HG03045 (cell line): ENCODE results near the gene FAM53C.
"Not testable (repeated sequence)": the region's sequence is repeated elsewhere in the genome, so short reads cannot be mapped to it uniquely, and the experiment has no call there.

Experiments
- ATAC-seq: cut with Tn5 transposase; IDR thresholded peaks from one replicate; pipeline ENCODE4 v1.9.1; 2021; ENCODE audit warnings: mild to moderate bottlenecking, moderate library complexity; ENCODE audit not compliant: unreplicated experiment

Gene FAM53C

DNA sequence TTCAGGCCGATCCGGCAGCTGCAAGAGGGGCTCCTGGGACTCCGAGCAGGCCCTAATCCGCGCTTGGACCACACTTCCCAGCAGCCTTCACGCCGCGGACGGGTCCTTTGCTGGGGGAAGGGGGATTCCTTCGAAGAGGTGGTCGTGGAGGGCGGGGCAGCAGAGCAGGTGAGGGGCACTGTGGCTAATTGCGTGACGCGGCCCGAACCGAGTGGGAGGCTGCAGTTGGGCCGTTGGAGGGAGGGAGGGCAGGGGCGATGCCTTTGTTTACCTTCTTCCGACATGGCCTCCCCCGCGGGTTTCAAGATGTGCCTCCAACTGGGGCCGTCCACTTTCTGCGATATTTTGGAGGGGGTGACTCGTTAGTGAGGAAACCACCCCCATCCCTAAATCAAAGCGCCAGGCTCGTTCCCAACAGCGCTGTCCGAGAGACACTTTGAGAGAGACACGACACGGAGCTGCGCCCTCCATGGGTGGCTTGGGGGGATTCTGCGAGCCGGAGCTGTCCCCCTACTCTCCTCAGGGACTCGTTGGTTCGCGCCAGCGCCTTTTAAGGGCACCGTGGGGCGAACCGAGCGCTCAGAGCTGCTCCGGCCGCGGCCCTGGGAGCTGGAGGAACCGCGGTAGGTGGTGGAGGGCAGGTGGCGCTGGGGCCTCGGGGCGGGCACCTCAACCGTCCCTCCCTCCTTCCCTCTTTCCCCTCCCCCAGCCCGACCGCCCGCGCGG lies at the start of gene FAM53C:
Gene FAM53C (plus strand): TSS at position 582 of the 726 bp plus-strand sequence. CDS start 3,070 bp downstream, outside the sequence.
- peak; percentile 85 for ATAC-seq

GRCh38 chr5:138289296-138289695 lies 48.8 kb upstream of the FAM53C start:
- no peak for ATAC-seq

DNA sequence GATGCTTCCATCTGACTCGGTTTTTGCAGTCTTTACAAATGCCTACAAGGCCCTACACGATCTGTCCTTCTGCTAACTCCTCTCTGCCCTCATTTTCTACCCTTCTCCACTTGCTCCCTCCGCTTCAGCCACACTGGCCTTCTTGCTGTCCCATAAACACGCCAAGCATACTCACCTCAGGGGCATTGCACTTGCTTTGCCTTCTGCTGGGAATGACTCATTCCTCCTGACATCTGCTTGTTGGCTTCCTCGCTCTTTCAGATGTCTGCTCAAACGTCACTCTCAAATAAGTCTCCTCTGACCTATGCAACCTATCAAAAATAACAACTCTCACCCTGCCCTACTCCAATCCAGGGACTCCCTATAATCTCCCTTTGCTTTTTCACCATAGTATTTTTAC lies 34.7 kb upstream of the FAM53C start:
- no peak for ATAC-seq

GRCh38 chr5:138305797-138306196 lies 32.3 kb upstream of the FAM53C start:
- no peak for ATAC-seq

DNA sequence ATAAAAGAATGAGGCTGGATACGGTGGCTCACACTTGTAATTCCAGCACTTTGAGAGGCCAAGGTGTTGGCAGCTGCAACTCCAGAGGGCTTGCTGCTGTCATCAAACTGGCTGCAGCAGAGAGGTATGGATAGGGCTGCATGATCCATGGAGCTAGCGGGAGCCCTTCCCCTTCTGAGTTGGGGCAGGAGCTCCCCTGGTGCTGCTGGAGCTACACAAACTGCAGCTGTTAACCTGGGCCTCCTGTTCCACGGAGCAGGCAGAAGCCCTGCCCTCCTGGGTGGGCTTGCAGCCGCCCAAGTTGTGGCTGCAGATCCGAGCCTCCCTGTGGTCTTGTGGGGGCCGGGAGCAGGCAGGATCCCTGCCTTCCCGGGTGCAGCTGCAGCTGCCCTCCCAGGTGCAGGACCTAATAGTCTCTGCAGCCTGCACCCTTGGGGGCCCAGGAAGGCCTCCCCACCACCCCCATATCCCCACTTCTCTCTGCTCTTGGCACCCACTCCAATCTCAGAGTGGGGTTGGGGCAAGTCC lies 22.3 kb upstream of the FAM53C start:
- no peak for ATAC-seq

GRCh38 chr5:138316355-138316754 lies 21.7 kb upstream of the FAM53C start:
- no peak for ATAC-seq

DNA sequence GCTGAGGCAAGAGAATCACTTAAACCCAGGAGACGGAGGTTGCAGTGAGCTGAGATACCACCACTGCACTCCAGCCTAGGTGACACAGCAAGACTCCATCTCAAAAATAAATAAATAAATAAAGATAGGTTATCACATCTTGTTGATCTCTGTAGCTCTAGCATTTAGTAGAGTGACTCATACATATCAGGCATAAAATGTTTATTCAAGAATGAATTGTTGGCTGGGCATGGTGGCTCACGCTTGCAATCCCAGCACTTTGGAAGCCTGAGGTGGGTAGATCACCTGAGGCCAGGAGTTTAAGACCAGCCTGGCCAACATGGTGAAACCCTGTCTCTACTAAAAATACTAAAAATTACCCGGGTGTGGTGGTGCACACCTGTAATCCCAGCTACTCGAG lies 19.9 kb upstream of the FAM53C start:
- ATAC-seq: not testable (repeated sequence)

GRCh38 chr5:138330813-138331448 lies 7.1 kb upstream of the FAM53C start:
- no peak for ATAC-seq

DNA sequence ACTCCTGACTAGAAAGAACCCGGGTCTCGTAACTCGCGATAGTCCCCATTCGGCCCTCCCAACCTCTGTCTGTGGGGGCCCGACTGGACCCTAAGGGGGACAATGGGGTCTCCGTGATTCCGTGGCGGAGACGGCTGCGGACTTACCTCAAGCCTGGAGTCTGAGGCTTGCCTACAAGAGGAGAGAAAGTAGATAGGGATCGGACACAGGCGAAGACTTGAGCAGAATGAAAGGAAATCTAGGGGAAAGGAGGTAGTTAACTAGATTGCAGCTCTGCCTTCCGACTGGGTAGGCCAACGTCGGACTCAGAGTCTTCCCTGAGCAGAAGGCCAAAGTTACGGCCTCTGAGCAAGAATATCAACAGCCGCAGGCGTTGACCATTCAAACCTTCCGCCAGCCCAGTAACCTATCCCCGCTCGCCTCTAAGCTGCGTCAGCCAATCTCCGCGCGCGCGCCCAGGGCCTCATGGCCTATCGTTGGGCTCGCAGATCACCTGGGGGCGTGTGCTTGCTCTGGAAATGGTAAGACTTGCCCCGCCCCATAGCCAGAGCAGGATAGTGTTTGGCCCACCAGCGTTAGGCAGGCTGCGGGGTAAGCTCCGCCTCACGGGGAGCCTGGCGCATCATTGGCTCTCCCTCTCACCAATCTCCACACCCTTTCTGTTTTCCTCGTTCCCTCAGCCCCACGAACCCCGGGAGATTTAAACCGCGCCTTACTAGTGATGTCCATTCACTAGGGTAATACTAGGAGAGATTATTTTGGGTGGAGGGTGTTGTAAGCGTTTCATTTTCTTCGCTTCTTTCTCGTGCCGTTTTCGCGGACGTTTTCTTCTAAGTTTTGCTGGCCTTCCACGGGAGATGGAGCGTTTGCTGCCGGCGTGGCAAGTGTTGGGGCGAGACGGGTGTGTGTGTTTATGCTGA lies 6.4 kb upstream of the FAM53C start, which contains the start of gene CDC25C:
Gene CDC25C (minus strand): TSS at position 356 of the 920 bp plus-strand sequence. CDS start 624 bp downstream, outside the sequence.
- peak; percentile 99 for ATAC-seq

DNA sequence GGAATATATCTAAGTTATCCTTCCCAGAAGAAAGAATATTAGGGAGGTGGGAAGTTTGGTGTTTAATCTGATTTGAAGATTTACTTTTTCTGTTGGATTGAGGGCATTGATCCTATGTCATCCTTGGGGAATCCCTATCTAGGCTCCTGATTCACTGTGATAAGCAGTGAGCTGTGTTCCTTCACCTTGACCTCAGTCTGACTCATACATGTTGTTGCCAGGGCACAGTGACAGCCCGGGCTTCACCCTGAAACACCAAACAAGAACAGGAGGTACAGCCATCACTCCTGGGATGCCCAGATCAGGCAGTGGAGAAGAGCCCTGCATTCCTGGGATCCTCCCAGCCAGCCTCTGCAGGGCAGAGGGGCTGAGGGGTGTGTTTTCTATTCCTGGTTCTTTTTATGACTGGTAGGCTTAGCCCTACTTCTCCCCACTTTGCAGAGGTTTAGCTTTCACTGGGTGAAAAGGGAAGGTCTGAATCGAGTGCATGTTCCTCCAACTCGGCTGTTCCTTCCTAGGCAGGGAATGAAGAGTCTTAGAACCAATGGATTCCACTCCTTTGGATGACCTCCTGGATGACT lies 3.1 kb upstream of the FAM53C start:
- ATAC-seq: no peak

DNA sequence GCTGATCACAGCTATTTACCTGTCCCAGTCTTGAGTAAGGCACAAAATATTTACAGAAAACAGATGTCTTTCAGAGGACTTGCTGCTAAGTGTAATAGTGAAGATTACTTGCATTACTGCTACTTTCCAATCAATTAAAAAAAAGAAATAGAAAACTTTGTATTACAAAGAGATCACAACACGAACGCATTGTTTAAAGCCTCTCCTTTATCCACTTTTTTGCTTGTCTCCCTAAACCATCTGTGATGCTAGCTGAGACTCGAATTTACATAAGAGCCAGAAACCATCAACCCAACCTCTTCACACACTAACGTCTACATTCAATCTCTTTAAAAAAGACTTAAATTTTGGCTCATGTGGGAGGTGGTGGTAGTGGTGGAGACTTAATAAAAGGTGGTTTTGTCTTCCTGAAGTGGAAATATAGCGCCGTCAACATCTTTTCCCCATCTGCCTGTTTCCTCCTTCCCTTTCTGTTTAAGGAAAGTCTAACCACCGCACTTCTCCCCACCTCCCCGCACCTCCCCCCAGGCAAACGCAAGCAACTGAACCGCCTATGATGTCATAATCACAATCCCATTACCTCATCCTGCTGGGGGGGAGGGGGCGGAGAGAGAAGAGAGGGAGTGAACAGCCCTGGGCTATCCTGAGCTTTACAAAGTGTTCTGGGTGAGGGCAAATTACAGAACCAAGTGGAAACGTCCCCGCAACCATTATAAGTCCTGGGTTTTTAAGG lies 948 bp upstream of the FAM53C start:
- ATAC-seq: peak; percentile 16

GRCh38 chr5:138338411-138339090 lies 485 bp downstream of the FAM53C start:
- ATAC-seq: peak; percentile 2

- no peak for ATAC-seq
Observed at GRCh38 chr5:138339091-138339456, 1.0 kb downstream of the FAM53C start.

GRCh38 chr5:138339464-138339863 lies 1.4 kb downstream of the FAM53C start:
- ATAC-seq: no peak

GRCh38 chr5:138340008-138340407 lies 1.9 kb downstream of the FAM53C start:
- ATAC-seq: no peak

- ATAC-seq: no peak
Observed at GRCh38 chr5:138344887-138345622, 7.0 kb downstream of the FAM53C start.

DNA sequence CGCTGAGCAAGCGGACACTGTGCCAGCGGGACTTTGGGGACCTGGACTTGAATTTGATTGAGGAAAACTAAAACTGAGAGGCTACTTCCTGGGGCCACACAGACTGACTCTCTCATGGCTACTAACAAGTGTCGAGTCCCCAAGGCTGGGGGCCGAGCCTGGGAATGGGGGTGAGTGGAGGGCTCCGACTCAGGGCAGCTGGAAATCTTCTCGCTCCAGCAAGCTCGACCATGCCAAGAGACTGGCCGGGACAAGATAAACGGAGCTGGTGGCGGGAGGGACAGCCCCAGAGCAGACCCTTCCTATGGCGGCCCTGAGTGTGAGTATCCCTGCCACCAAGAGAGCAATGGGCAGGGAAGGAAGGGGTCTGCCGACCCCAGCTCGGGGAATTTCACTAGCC lies 8.8 kb downstream of the FAM53C start:
- no peak for ATAC-seq

- ATAC-seq: no peak
Observed at GRCh38 chr5:138349852-138350562, 11.9 kb downstream of the FAM53C start.
